Keratinocyte (primary cell): Measurements from ENCODE around the gene OR5M3.

Source experiments
- EZH2 ChIP-seq: IDR thresholded peaks from one replicate; pipeline ENCODE4 v1.6.1; 2012; ENCODE audit warnings: inconsistent platforms, mild to moderate bottlenecking, low read length, moderate library complexity
- TF ChIP-seq, protein P1 (sequence below), 3 experiments: IDR thresholded peaks in 1 of 3; conservative IDR thresholded peaks in 1 of 3; optimal IDR thresholded peaks in 1 of 3; 2 replicates in 2 of 3; 3 replicates in 1 of 3; pipeline versions ENCODE3 to v1.5.1; 2011; ENCODE audit warnings: low read length in 3 of 3, mild to moderate bottlenecking in 3 of 3, moderate library complexity in 2 of 3, control low read depth in 1 of 3, inconsistent platforms in 1 of 3; ENCODE audit not compliant: insufficient read depth in 2 of 3; ENCODE audit errors: extremely low read depth in 1 of 3

DNA sequence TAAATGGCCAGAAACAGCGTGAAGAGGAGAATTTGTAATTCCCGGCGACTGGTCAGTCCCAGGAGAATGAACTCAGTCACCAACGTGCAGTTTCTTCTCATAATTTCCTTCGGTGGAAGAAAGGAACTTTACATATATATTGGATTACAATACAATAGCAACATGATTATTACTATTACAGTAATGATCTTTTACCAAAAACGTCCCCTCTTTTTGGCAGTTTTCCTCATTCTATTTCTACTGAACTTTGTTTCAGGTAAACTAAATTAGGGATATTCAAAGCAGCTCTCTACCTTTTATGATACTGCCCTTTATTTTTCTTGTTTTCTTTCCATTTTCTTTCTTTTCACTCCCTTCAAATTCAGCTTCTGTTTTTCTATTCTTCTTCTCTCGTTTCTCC lies 18.1 kb upstream of the OR5M3 start, which contains the start of gene OR5M8:
- TF ChIP-seq, protein P1, sequence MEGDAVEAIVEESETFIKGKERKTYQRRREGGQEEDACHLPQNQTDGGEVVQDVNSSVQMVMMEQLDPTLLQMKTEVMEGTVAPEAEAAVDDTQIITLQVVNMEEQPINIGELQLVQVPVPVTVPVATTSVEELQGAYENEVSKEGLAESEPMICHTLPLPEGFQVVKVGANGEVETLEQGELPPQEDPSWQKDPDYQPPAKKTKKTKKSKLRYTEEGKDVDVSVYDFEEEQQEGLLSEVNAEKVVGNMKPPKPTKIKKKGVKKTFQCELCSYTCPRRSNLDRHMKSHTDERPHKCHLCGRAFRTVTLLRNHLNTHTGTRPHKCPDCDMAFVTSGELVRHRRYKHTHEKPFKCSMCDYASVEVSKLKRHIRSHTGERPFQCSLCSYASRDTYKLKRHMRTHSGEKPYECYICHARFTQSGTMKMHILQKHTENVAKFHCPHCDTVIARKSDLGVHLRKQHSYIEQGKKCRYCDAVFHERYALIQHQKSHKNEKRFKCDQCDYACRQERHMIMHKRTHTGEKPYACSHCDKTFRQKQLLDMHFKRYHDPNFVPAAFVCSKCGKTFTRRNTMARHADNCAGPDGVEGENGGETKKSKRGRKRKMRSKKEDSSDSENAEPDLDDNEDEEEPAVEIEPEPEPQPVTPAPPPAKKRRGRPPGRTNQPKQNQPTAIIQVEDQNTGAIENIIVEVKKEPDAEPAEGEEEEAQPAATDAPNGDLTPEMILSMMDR (optimal IDR thresholded peaks at IDR 0.05 in 1 of 3, IDR thresholded peaks at IDR 0.05 in 1 of 3, conservative IDR thresholded peaks at IDR 0.05 in 1 of 3; ENCODE audit: extremely low read depth in 1 of 3, insufficient read depth in 2 of 3, low read length in 3 of 3): no peak
- TF ChIP-seq EZH2: no peak
